ENCODE measurements around the gene BCL7B. TPM values are rescaled to one million over a fixed set of nuclear protein-coding genes. Genes with fewer than 3 reads are reported as not detected.
"Not testable (repeated sequence)": the region's sequence is repeated elsewhere in the genome, so short reads cannot be mapped to it uniquely, and the experiment has no call there.

BCL7B gene
- 53.7 and 60.2 TPM in 2 replicates for total RNA-seq

DNA sequence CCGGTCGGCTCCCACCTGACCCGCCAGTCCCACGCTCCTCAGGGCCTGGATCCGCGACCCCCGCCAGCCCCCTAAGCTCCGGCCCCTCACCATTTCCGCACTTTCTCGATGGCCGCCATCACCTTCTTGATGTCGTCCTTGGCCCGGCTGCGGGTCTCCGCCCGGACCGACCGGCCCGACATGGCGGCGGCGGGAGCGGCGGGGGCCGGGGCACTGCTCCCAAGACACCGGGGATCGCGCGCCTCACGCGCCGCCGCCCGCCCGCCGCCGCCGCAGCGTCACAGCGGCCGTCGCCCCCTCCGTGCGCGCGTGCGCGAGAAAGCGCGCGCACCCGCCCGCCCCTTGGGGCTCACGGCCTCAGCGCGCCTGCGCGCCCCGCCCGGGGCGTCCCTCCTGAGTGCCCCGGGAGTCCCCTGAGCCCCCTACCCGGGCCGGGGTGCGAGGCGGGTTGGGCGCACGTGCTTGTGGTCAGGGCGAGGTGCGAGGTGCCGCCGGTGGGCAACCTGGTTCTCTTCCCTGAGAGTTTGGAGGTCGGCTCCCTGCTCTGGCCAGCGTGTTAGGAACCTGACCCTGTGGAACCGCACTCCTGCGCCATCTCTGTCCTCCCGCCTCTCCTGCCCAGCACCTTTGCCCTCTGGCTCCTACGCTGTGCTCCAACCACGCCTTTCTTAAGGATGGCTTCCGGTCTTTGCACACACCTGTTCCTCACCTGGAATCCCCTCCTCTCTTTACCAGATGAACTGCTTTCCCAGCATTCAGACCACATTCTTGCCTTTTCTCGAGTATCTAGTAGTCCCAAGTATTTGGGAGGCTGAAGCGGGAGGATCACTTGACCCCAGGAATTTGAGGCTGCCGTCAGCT lies at the start of gene BCL7B:
TSS of gene BCL7B (minus strand) at position 294 of the 861 bp plus-strand sequence. CDS start at position 182, 112 bp downstream.
- DNase-seq (ENCODE audit: extremely low read depth, low read depth, low spot score) = no peak

DNA sequence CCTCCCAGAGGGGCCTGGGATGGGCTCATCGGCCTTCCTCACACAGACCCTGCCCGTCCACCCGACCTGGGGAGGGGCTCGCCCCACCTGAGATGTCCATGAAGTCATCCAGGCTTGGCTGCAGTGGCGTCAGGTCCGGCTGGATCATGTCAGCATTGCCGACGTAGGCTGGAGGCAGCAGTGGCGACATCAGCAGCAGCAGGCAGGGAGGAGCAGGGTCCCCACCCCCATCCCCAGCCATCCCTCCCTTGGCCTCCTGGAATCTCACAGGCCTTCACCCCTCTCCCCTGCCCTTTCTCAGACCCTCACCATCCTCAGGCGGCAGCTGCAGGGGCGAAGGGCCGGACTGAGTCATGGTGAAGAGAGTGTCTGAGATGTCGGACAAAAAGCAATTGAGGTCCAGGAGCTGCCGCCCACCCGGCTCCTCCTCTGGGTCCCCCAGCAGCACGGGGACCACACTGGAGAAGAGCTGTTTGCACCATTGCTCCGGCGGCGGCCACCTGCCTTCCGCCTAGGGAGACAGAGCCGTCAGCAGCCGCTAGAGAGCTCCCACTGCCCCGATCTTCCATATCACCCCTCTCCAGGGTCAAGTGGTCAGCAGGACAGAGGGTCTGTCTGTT lies 48.2 kb upstream of the BCL7B start:
- no peak for DNase-seq (ENCODE audit: extremely low read depth, low read depth, low spot score)

DNA sequence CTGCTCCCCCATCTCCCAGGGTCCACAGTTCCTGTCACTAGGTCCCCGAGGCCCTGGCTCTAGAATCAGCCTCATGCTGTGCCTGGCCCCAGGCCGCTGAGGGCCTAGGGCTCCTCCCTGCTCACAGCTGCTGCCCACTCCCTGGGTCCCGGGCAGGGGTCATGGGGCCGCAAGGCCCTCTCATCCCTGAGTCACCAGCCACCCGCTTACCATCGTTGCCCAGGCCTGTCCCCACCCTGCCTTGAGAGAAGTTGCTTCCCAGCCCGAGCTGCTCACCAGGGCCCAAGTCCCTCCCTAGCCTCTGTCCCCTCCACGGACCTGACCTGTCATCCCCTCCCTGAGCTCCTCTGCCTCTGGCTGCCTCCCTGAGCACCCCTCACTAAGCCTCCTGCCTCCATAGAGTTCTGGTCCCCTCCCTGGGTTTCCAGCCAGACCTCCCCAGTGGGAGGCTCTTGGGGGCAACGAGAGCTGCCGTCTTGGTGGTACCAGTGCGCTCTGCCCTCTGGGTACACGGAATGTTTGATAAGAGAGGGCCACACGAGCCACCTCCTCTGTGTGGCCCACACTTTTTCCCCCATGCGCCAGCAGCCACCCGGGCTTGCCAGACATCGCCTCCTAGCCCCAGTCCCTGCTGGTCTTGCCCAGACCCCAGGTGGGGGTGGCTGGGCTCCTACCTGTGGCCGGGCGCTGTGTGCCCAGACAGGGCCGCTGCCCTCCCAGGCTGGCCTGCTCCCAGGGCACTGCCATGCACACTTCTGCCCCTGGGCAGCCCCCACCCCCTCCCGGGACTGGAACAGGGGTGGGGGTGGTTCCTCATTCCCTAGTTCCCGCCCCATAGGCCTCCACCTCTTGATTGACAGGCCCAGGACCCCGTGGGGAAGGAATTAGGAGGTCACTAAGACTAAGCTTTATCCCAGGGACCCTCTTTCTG lies 45.5 kb upstream of the BCL7B start:
- DNase-seq (ENCODE audit: extremely low read depth, low read depth, low spot score) = no peak

DNA sequence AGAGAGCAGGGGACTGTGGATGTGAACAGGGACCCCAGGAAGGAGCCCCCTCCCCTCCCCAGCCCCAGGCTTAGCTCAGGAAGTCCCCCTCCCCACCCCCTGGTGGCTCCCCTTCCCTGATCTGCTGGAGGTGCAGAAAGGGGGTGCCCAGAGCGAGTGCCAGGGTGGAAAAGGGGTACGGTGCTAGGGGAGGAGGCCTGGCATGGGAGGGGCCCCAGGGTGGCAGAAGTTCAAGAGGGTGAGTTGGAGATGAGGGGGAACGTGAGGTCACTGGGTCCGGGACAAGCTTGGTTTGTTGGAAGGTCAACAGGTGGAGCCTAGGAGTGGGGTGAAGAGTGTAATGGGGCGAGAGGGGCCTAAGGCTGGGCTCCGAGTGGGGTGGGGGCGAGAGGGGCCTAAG lies 42.4 kb upstream of the BCL7B start:
- no peak for DNase-seq (ENCODE audit: extremely low read depth, low read depth, low spot score)

DNA sequence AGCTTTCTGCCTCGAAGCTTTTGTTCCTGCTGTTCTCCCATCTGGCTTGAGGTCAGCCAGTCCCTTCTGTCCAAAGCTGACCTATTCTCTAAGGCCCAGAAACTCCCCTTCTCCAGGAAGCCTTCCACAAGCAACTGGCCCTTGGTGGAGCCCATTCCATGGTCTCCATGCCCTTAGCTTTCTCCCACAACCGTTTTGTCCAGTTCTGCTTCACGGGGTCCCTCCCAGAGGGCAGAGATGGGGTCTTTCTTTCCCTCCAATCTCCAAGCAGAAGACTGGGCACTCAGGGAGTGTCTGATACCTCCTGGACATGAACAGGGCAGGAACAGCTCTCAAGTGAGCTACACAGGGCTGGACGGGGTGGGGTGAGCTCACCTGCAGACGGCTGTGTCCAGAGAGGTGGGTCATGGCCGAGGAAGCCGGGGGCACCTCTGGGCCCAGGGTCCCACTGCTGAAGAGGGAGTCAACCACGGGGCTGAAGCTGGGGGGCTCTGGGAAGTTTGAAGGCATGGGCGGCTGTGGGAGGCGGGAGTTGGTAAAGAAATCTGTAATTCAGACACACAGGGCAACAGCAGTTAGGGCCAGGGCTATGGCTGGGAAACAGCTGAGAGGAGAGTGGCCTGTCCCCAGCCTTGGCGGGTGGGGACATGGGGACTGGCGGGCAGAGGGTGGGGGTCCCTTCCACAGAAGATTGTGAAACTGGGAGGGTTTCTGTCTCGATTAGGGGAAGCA lies 41.8 kb upstream of the BCL7B start:
- DNase-seq (ENCODE audit: extremely low read depth, low read depth, low spot score) = no peak

DNA sequence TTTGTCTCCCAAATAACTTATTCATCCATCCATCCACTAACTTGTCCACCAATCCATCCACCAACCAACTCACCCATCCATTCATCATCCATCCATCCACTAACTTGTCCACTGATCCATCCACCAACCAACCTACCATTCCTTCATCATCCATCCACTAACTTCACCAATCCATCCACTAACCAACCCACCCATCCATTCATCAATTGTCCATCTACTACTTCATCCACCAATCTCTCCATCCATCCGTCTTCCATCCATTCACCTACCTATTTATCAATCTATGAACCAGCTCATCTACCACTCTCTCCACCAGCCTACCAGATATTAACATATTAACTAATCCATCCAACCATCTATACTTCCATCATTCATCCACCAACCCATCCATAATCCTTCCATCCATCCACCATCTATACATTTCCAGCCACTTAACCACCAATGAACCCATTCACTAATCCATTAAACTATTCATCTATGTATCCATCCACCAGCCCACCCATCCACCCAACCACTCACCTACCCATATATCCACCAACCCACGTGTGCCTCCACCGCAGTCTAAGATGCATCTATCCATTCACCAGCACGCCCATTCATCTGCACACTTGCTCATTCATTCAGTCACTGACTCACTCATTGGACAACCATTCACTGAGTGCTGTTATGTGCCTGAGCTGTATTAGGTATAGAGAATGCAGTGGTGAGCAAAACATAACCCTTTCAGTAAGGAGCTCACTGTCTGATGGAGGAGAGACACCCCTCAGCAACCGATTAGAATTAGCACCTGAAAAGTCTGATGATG lies 40.7 kb upstream of the BCL7B start:
- DNase-seq (ENCODE audit: extremely low read depth, low read depth, low spot score) = no peak

DNA sequence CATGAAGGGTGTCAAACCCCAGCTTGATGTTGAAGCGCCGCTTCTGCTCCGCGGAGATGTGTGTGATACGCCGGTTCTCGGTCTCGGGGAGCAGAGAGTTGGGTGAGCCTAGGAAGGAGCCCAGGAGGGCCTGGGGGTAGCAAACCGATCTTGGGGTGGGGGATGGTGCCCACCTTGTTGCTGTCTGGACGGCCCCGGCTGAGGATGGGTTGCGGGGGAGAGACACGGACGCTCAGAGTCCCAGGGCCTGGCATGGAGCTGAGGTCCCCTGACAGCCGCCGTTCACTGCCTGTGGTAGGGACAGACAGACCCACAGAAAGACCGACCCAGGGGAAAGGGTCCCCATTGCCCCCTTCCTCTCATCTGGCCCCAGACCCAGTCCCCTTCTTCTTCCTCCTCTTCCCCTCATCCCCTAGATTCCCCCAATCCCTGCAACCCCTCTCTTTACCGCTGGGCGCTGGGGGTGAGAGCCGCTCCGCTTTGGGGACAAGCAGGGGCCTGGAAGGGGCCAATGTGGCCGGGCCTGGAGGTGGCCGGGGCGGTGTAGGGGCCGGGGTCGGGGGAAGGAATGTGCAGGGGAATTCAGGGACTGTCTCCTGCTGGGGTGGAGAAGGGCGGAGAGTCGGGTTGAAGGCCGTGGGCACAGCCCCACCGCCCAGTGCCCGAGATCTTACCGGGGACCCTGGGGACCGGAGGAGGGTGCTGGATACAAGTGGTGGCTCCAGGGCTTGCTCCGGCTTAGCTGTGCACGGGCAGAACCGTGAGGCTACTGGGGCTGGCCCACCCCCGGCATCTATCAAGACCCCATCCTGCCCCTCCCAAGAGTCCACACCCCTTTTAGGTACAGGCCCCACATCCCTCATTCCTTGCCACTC lies 38.9 kb upstream of the BCL7B start:
- no peak for DNase-seq (ENCODE audit: extremely low read depth, low read depth, low spot score)

DNA sequence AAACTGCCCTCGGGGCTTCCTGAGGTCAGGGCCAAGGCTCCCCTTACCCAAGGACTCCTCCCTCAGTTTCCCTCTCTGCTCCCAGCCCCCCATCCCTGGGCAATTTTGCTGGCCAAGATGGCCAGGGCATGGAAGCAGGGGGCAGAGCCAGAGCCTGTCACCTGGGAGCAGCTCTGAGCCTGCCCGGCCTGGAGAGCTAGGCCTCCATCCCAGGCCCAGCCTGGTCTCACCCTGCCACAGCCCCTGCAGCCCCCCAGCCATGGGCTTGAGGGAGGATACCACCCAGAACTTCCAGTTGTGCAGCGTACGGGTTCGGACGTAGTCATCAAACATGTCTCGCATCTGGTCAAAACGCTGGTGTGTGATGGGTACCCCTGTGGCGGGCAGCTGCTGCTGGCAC lies 37.9 kb upstream of the BCL7B start:
- no peak for DNase-seq (ENCODE audit: extremely low read depth, low read depth, low spot score)

DNA sequence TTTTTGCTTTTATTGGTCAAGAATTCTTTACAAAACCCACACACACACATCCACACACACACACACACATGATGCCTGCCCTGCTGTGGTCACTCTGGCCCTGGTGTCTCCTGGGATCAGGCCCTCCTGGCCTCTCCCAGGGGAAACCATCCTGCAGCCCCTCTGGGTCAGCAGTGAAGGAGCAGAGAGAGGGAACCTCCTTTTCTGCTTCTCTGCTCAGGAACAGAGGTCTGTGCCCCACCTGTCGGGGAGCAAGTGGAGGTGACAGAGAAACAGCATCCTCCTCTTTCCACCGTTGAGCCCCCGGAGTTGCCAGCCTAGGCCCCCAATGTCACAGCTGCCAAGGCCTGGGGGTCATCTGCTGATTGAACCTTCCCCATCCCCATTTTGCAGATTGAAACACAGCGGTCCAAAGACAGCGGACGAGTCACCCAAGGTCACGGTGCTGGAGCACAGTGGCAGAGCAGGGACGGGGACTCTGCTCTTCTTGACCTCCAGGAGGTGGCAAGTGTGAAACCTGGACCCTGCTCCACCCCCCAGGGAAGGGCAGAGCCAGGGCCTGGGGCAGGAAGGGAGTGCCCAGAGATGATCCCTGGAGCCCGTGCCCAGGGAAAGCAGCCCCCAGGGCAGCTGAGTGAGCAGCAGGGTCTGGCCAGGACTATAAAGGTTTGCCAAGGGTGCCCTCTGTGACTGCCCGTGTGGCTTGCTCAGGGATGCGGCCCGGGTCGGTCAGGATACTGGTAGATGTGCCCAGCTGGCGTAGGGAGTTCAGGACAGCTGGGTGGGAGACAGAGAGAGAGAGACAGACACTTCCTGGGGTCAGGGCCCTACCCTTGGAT lies 35.9 kb upstream of the BCL7B start:
- DNase-seq (ENCODE audit: extremely low read depth, low read depth, low spot score) = no peak

DNA sequence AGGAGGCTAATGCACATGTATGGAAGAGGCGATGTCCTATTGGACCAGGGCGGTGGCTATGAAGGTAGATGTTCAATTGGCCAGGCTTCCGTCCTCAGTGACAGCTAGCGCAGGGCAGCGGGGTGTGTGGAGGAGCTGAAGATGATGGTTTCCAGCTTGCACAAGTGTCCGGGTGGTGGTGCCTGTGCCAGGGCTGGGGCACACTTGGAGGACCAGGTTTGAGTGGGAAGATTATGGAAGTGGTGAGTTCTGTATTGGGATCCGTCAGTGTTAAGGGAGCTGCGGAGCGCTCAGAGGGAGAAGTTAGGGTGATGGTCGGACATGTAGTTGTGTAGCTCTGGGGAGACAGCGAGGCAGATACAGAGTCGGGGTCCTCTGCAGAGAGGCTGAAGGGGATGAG lies 29.4 kb upstream of the BCL7B start:
- no peak for DNase-seq (ENCODE audit: extremely low read depth, low read depth, low spot score)

DNA sequence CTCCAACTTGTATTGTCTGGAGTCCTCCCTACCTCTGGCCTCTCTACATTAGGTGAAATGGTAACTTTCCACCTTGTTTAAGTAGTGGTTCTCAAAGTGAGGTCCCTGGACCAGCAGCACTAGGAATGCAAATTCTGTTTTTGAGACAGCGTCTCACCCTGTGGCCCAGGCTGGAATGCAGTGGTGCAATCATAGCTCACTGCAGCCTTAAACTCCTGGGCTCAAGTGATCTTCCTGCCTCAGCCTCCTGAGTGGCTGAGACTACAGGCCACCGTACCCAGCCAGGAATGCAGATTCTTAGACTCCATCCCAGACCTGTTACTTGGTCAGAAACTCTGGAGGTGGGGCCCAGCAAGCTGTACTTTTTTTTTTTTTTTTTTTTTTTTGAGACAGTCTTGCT lies 27.7 kb upstream of the BCL7B start:
- DNase-seq (ENCODE audit: extremely low read depth, low read depth, low spot score) = no peak

DNA sequence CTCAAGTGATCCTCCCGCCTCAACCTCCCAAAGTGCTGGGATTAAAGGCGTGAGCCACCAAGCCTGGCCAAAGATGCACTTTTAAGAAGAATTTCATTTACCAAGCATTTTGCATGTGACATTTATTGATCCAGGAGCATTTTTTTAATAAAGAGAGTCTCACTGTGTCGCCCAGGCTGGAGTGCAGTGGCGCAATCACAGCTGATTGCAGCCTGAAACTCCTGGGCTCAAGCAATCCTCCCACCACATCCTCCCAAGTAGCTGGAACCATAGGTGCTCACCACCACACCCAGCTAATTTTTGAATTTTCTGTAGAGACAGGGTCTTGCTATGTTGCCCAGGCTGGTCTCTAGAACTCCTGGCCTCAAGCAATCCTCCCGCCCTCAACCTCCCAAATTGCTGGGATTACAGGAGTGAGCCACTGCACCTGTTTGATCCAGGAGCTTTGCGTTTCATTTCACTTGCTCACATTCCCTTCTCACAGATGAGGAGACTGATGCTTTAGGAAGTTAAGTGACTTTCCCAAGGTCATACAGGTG lies 25.2 kb upstream of the BCL7B start:
- DNase-seq (ENCODE audit: extremely low read depth, low read depth, low spot score) = no peak

DNA sequence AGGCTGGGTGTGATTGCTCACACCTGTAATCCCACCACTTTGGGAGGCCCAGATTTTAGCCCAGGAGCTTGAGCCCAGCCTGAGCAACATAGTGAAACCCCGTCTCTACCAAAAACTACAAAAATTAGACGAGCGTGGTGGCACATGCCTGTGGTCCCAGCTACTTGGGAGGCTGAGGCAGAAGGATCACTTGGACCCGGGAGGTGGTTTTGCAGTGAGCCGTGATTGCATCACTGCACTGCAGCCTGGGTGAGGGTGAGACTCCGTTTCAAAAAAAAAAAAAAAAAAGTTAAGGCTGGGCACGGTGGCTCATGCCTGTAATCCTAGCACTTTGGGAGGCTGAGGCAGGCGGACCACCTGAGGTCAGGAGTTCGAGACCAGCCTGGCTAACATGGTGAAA lies 23.5 kb upstream of the BCL7B start:
- not testable (repeated sequence) for DNase-seq (ENCODE audit: extremely low read depth, low read depth, low spot score)

DNA sequence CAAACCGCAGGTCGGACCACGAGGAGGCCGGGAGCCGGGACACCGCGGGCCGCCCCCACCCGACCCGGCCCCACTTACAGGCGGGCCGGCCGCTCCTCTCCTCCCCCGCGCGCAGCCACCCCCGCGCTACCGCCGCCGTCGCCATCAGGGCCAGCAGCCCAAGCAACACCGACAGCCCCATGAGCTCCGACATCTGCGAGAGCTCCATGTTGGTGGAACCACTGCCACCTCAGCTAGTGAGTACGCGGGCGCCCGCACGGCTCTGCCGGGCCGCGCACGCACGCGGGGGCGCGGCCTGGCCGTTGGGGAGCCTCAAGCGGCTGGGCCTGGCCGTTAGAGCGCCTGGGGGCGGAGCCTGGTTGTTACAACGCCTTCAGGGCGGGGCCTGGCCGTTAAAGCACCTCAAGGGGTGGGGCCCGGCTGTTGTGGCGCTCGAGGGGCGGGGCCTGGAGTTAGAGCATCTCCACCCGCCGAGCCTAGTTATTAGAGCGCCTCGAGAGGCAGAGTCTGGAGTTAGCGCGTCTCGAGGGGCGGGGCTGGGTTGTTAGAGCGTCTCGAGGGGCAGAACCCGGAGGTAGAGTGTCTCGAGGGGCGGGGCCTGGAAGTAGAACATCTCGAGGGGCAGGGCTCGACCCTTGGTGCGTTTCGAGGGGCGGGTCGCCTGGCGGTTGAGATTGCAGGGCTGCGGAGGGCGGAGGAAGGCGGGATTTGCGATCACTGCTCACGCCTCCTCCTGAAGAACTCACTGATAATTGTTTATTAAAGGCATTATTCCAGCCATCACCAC lies 21.0 kb upstream of the BCL7B start, which contains the start of gene TBL2:
TSS of gene TBL2 (minus strand) at position 238 of the 787 bp plus-strand sequence. CDS start at position 208, 30 bp downstream.
- DNase-seq (ENCODE audit: extremely low read depth, low read depth, low spot score) = peak; percentile 86

DNA sequence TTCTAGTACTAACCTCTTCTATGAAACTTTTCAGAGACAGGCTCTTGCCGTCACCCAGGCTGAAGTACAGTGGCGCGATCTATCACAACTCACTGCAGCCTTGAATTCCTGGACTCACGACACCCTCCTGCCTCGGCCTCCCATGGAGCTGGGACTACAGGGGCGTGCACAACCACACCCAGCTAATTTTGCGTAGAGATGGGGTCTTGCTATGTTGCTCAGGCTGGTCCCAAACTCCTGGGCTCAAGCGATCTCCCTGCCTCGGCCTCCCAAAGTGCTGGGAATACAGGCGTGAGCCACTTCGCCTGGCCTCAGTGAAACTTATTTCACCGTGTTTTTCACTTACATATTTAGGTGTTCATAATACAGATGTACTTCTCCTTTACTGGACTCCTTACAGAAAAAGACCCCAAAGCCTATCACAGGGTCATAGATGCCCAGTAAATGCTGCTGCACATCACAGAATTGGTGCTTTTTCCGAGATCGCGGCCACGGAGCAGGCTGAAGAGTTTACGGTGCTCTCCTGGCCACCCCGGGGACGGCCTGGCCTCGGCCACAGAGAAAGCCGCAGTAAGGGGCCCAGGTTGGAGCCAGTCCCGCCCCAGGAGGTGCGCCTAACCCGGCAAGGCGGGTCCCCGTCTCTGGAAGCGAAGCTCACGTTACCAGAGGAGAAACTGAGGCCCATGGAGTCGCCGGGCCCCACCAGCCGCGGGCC lies 20.3 kb upstream of the BCL7B start:
- no peak for DNase-seq (ENCODE audit: extremely low read depth, low read depth, low spot score)

DNA sequence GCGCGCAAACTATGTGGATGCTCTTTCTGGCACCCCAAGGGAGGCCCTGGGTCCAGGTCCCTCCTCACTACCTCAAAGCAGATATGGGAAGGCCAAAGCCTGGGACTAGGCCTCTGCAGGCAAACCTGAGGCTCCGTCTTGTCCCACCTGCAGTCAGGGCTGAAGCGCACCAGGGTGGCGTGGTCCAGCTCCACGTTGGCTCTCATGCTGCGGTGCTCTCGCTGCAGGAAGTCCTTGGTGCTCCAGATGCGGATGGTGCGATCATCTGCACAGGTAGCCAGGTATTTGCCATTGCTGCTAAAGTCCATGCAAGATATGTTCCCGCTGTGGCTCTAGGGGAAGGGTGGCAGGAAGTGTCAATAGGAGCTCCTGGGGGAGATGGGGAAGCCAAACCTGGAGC lies 16.3 kb upstream of the BCL7B start:
- no peak for DNase-seq (ENCODE audit: extremely low read depth, low read depth, low spot score)
